H1 (cell line): ENCODE data around the gene UBR3. TPM values are rescaled to one million over a fixed set of nuclear protein-coding genes. Genes with fewer than 3 reads are reported as not detected.

Experiments used
- CTCF ChIA-PET: fragments of 300-600 bp; sonication (Branson Sonifier 250); formaldehyde crosslinking; loops from one replicate; lab custom pipeline; 2021; ENCODE audit not compliant: partially characterized antibody; lab: Charles Lee
- POLR2A ChIA-PET: fragments of 300-600 bp; sonication (Branson Sonifier 250); formaldehyde crosslinking; loops from one replicate; lab custom pipeline; 2021; ENCODE audit warnings: inconsistent platforms; ENCODE audit not compliant: partially characterized antibody; lab: Charles Lee
- DNase-seq, 2 experiments: peaks; one replicate each; pipeline versions ENCODE4 v3.0.0 to v3.0.0-alpha.2; 2010 to 2022; ENCODE audit warnings: low spot score in 2 of 2, low read depth in 1 of 2, mixed read lengths in 1 of 2
- FAIRE-seq: peaks from 2 replicates; lab custom pipeline; 2011; peaks lifted over from hg19 to GRCh38; lab: Jason Lieb, UNC
- H2AFZ ChIP-seq: 2 replicates; pipeline ENCODE4 v1.8.1; 2012; ENCODE audit warnings: low read length, inconsistent platforms
- H2AK5ac ChIP-seq: 2 replicates; pipeline ENCODE4 v1.6.1; 2013; ENCODE audit warnings: low read depth, low read length
- H2BK120ac ChIP-seq: replicated peaks from 2 replicates; pipeline ENCODE3; 2013; ENCODE audit warnings: low read depth, low read length, inconsistent platforms
- H2BK12ac ChIP-seq: 2 replicates; pipeline ENCODE4 v1.6.1; 2013; ENCODE audit warnings: low read depth, low read length
- H2BK15ac ChIP-seq: 2 replicates; pipeline ENCODE4 v1.6.1; 2013; ENCODE audit warnings: low read length
- H2BK20ac ChIP-seq: 2 replicates; pipeline ENCODE4 v1.6.1; 2013; ENCODE audit warnings: low read length
- H2BK5ac ChIP-seq: 2 replicates; pipeline ENCODE4 v1.6.1; 2013; ENCODE audit warnings: low read depth, low read length
- H3K14ac ChIP-seq: 2 replicates; pipeline ENCODE4 v1.6.1; 2013; ENCODE audit warnings: inconsistent platforms; ENCODE audit not compliant: insufficient read length
- H3K18ac ChIP-seq: 2 replicates; pipeline ENCODE4 v1.6.1; 2013; ENCODE audit warnings: low read length; ENCODE audit errors: extremely low read depth
- H3K23ac ChIP-seq: 2 replicates; pipeline ENCODE4 v1.6.1; 2013; ENCODE audit warnings: inconsistent platforms; ENCODE audit not compliant: insufficient read length
- H3K23me2 ChIP-seq: 2 replicates; pipeline ENCODE4 v1.6.1; 2013; ENCODE audit warnings: low read depth, low read length
- H3K27ac ChIP-seq: 2 replicates; pipeline ENCODE4 v1.6.1; 2011; ENCODE audit warnings: low read depth, low read length, inconsistent platforms
- H3K27me3 ChIP-seq, 4 experiments: replicated peaks in 1 of 4; 1 replicate in 1 of 4; 2 replicates in 3 of 4; pipeline versions ENCODE4 v1.6.1 to v1.8.1; 2011 to 2013; ENCODE audit warnings: low read length in 3 of 4, mild to moderate bottlenecking in 3 of 4, inconsistent platforms in 2 of 4, mixed read lengths in 2 of 4, moderate library complexity in 1 of 4; ENCODE audit not compliant: control insufficient read depth in 3 of 4, insufficient read depth in 3 of 4; ENCODE audit errors: extremely low read depth in 1 of 4
- H3K36me3 ChIP-seq, 4 experiments: 2 replicates each; pipeline versions ENCODE4 v1.6.1 to v1.8.1; 2011 to 2013; ENCODE audit warnings: mild to moderate bottlenecking in 4 of 4, low read length in 3 of 4, moderate library complexity in 2 of 4, control low read depth in 1 of 4, inconsistent platforms in 1 of 4; ENCODE audit not compliant: insufficient read depth in 4 of 4, control insufficient read depth in 2 of 4
- H3K4ac ChIP-seq: replicated peaks from 2 replicates; pipeline ENCODE3; 2013; ENCODE audit warnings: low read length, low read depth, mixed read lengths, inconsistent platforms; ENCODE audit not compliant: insufficient read length
- H3K4me1 ChIP-seq, 4 experiments: replicated peaks in 1 of 4; 1 replicate in 1 of 4; 2 replicates in 3 of 4; pipeline versions ENCODE4 v1.6.1 to v1.8.1; 2011 to 2013; ENCODE audit warnings: low read length in 3 of 4, inconsistent platforms in 2 of 4, mixed read lengths in 1 of 4; ENCODE audit not compliant: insufficient read depth in 4 of 4, control insufficient read depth in 3 of 4
- H3K4me2 ChIP-seq, 2 experiments: 2 replicates each; pipeline versions ENCODE4 v1.6.1 to v1.8.1; 2011 to 2013; ENCODE audit warnings: low read depth in 2 of 2, low read length in 2 of 2, control low read depth in 1 of 2, inconsistent platforms in 1 of 2, mild to moderate bottlenecking in 1 of 2; ENCODE audit not compliant: insufficient read depth in 1 of 2
- H3K4me3 ChIP-seq, 4 experiments: fragments of 200-600, 300-600 bp in 1 of 4; sonication (generic), shearing (Covaris generic), sonication (Bioruptor Twin) in 1 of 4; 2 replicates each; pipeline versions ENCODE4 v1.5.1 to v1.8.1; 2011 to 2016; ENCODE audit warnings: low read length in 4 of 4, low read depth in 3 of 4, control low read depth in 2 of 4, inconsistent platforms in 2 of 4, mild to moderate bottlenecking in 2 of 4, mixed read lengths in 1 of 4, moderate library complexity in 1 of 4; ENCODE audit not compliant: insufficient read depth in 2 of 4; ENCODE audit errors: extremely low read depth in 1 of 4
- H3K56ac ChIP-seq: replicated peaks from 2 replicates; pipeline ENCODE3; 2013; ENCODE audit warnings: low read depth, mild to moderate bottlenecking, mixed read lengths, low read length, inconsistent platforms; ENCODE audit not compliant: insufficient read length
- H3K79me1 ChIP-seq: 2 replicates; pipeline ENCODE4 v1.6.1; 2013; ENCODE audit warnings: low read depth, low read length, control low read depth
- H3K79me2 ChIP-seq, 2 experiments: 2 replicates each; pipeline versions ENCODE4 v1.6.1 to v1.8.1; 2012 to 2013; ENCODE audit warnings: low read length in 2 of 2, mild to moderate bottlenecking in 2 of 2, inconsistent platforms in 1 of 2; ENCODE audit not compliant: insufficient read depth in 2 of 2, control insufficient read depth in 1 of 2
- H3K9ac ChIP-seq, 4 experiments: replicated peaks in 1 of 4; 1 replicate in 1 of 4; 2 replicates in 3 of 4; pipeline versions ENCODE4 v1.6.1 to v1.8.1; 2011 to 2013; ENCODE audit warnings: low read depth in 3 of 4, low read length in 3 of 4, control low read depth in 2 of 4, mild to moderate bottlenecking in 2 of 4, moderate library complexity in 2 of 4, inconsistent platforms in 1 of 4; ENCODE audit errors: extremely low read depth in 1 of 4
- H3K9me3 ChIP-seq, 2 experiments: 2 replicates each; pipeline versions ENCODE4 v1.6.1 to v1.8.1; 2012 to 2013; ENCODE audit warnings: mild to moderate bottlenecking in 2 of 2, moderate library complexity in 2 of 2, control low read depth in 1 of 2, inconsistent platforms in 1 of 2, low read depth in 1 of 2, low read length in 1 of 2, mixed read lengths in 1 of 2; ENCODE audit not compliant: insufficient read depth in 2 of 2
- H4K20me1 ChIP-seq, 2 experiments: replicated peaks in 1 of 2; 2 replicates each; pipeline versions ENCODE3 to v1.8.1; 2011 to 2013; ENCODE audit warnings: inconsistent platforms in 2 of 2, low read length in 2 of 2, mild to moderate bottlenecking in 1 of 2; ENCODE audit not compliant: insufficient read depth in 2 of 2, control insufficient read depth in 1 of 2
- H4K5ac ChIP-seq: 2 replicates; pipeline ENCODE4 v1.6.1; 2013; ENCODE audit warnings: low read length, low read depth, mixed read lengths, inconsistent platforms; ENCODE audit not compliant: insufficient read length
- H4K8ac ChIP-seq: 2 replicates; pipeline ENCODE4 v1.8.0; 2013; ENCODE audit warnings: mild to moderate bottlenecking, moderate library complexity, low read length, inconsistent platforms; ENCODE audit not compliant: insufficient read depth; ENCODE audit errors: extremely low read depth
- H4K91ac ChIP-seq: replicated peaks from 2 replicates; pipeline ENCODE3; 2013; ENCODE audit warnings: low read length, mixed read lengths, inconsistent platforms; ENCODE audit not compliant: insufficient read length
- CBX8 ChIP-seq: fragments of 300-800, 300-1000 bp; sonication (generic); IDR thresholded peaks from 2 replicates; pipeline ENCODE4 v1.7.1; 2016; ENCODE audit warnings: low read depth, low read length, borderline replicate concordance
- CEBPB ChIP-seq: IDR thresholded peaks from 2 replicates; pipeline ENCODE4 v1.6.1; 2012; ENCODE audit warnings: low read depth, low read length
- CREB1 ChIP-seq: IDR thresholded peaks from 2 replicates; pipeline ENCODE4 v1.6.1; 2012; ENCODE audit warnings: inconsistent platforms
- KDM5A ChIP-seq: fragments of 200-600 bp; IDR thresholded peaks from 2 replicates; pipeline ENCODE4 v1.7.1; 2012; ENCODE audit warnings: mild to moderate bottlenecking, low read length, inconsistent platforms, mixed read lengths
- POU5F1 ChIP-seq: IDR thresholded peaks from 2 replicates; pipeline ENCODE4 v1.6.1; 2011; ENCODE audit warnings: low read depth, mild to moderate bottlenecking, low read length, moderate library complexity
- RXRA ChIP-seq: IDR thresholded peaks from 2 replicates; pipeline ENCODE4 v1.6.1; 2011; ENCODE audit warnings: low read depth, mild to moderate bottlenecking, low read length, moderate library complexity; ENCODE audit not compliant: insufficient read depth
- SUZ12 ChIP-seq: fragments of 200-600 bp; sonication (generic); IDR thresholded peaks from 2 replicates; pipeline ENCODE4 v1.6.1; 2012; ENCODE audit warnings: mild to moderate bottlenecking, inconsistent platforms, low read length, moderate library complexity, mixed read lengths
- WGBS, 2 experiments: shearing (Covaris generic) in 1 of 2; methylation state at CpG; one replicate each; pipeline versions ENCODE4 v1.1.6 to v1.1.7; 2013 to 2015; ENCODE audit warnings: low lambda C conversion rate in 2 of 2, mixed read lengths in 2 of 2, inconsistent platforms in 1 of 2, low coverage in 1 of 2, missing lambda C conversion rate in 1 of 2; ENCODE audit not compliant: insufficient replicate concordance in 2 of 2, insufficient coverage in 1 of 2, insufficient read length in 1 of 2; ENCODE audit errors: extremely low coverage in 1 of 2, missing lambda C conversion rate in 1 of 2; 5-methylcytosine and 5-hydroxymethylcytosine counted together
- polyA plus RNA-seq, 7 experiments: library from polyadenylated mRNA; depleted of rRNA in 3 of 7; stranded (reverse) in 5 of 7; unstranded in 2 of 7; fragments of >200 nt in 5 of 7; fragments of 200-250 nt in 2 of 7; gene quantifications; 1 replicate in 5 of 7; 2 replicates in 1 of 7; 4 replicates in 1 of 7; pipeline versions ENCODE4 v1.2.1 to v1.2.3, GENCODE V29; 2011 to 2013; ENCODE audit warnings: missing spikeins in 2 of 7, mixed read lengths in 2 of 7
- total RNA-seq: library from RNA; stranded (reverse); fragmentation: NEBNext Ultra II Directional; extraction: Animal tissue kit (Norgen Biotek cat#: 25700); gene quantifications from 2 replicates; pipeline ENCODE4 v1.2.1, GENCODE V29; 2021

The UBR3 gene
- total and polyA plus RNA-seq, 2 of the 8 experiments (the other 6 are each of a cell fraction or from before 2014, with no cell fraction given) = 3.7 to 17.7 TPM

DNA sequence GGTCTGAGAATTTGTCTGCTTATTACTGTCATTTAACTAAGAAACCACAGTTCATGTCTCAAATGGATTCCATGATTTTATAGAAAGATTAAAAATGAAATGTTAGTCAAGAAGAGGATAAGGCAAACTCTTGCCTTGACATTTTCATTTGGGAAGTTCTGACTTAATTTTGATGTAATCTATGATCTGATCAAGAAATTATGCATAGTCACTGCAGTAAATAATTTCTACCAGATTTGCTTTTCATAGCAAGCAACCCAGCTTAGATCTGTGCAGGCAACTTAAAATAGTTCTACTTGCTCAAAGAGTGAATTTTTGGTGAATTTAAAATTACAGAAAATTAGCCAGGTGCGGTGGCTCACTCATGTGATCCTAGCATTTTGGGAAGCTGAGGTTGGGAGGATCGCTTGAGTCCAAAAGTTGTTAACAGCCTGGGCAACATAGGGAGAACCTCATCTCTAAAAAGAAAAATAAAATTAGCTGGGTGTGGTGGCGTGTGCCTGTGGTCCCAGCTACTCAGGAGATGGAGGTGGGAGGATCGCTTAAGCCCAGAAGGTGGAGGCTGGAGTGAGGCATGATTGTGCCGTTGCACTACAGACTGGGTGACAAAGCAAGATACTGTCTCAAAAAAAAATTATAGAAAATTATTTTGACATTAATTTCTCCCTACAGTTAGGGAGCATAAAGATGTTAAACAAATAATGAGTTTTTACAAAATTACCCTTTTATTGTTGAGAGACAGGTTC lies 192.0 kb downstream of the UBR3 start:
- Histone ChIP-seq H3K23ac (no peak overlapping the region), H3K18ac (no peak overlapping the region), H3K4me2 (no peak overlapping the region), H2BK5ac (no peak overlapping the region), H3K56ac (no peak overlapping the region), H3K4ac (no peak overlapping the region), H4K8ac (no peak overlapping the region), H3K9ac (no peak overlapping the region), H2AK5ac (no peak overlapping the region), H2BK120ac (no peak overlapping the region), H3K79me1 (no peaks in the 10 kb centered on the region), H3K14ac (no peak overlapping the region), H3K36me3 (no peaks in the 10 kb centered on the region), H2AFZ (no peak overlapping the region), H3K4me3 (no peak overlapping the region), H3K9me3 (no peaks in the 10 kb centered on the region), H4K20me1 (no peaks in the 10 kb centered on the region), H3K23me2 (no peaks in the 10 kb centered on the region; the same call in 1 of the 2 replicates), H4K91ac (no peak overlapping the region), H3K27me3 (no peaks in the 10 kb centered on the region), H2BK15ac (no peak overlapping the region), H2BK12ac (no peak overlapping the region), H4K5ac (no peak overlapping the region), H3K79me2 (no peaks in the 10 kb centered on the region), H2BK20ac (no peak overlapping the region), H3K4me1 (no peaks in the 10 kb centered on the region), H3K27ac (no peak overlapping the region)
- WGBS, 2 experiments = 95% methylated on average over 5 of the region's 5 CpGs; no CpG with 5 or more reads in 1 of the 2 experiments
- CTCF ChIA-PET = interaction anchor here (0.7 kb wide), 1 partner anchor 372 kb away, joined by 3 read pairs; no protein-coding TSS in a partner anchor
- POLR2A ChIA-PET = interaction anchor here (1.1 kb wide), 1 partner anchor 12 kb away, joined by 3 read pairs; no protein-coding TSS in a partner anchor
- DNase-seq (no peak), FAIRE-seq (no peak)
- no peak for TF ChIP-seq CREB1
- TF ChIP-seq RXRA = no peak
- no peak for TF ChIP-seq CEBPB
- TF ChIP-seq KDM5A = no peak
- no peak for TF ChIP-seq POU5F1
- no peak for TF ChIP-seq SUZ12
- no peak for TF ChIP-seq CBX8
